ENCODE results near the gene TBC1D4. TPM values are rescaled to one million over a fixed set of nuclear protein-coding genes. Genes with fewer than 3 reads are reported as not detected.

Gene TBC1D4
- total RNA-seq, 1 donor from 2014 or later = 5.3 TPM

DNA sequence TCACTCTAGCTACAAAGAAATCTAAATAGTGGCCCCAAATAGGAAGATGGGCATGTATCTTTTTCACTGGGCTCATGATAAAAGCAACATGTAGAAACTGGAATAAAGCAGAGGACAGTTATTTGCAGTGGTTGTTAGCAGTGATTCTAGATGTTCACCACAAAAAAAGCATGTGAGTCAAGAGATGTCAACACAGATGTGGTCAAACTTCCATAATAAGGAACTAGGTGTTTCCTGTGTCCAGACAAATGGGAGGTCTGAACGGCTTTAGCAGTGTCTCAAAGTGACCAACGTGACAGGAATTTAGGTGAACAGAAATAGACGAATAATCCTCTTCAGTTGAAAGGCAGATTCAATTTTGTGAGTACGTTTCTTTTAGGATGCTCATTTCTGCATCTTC is 162.7 kb downstream of the TBC1D4 start:
- no peak overlapping the region for H3K27ac Mint-ChIP-seq (ENCODE audit: unreplicated experiment)
- H3K27me3 Mint-ChIP-seq (ENCODE audit: unreplicated experiment) = no peaks in the 10 kb centered on the region
- TF ChIP-seq, protein P1, sequence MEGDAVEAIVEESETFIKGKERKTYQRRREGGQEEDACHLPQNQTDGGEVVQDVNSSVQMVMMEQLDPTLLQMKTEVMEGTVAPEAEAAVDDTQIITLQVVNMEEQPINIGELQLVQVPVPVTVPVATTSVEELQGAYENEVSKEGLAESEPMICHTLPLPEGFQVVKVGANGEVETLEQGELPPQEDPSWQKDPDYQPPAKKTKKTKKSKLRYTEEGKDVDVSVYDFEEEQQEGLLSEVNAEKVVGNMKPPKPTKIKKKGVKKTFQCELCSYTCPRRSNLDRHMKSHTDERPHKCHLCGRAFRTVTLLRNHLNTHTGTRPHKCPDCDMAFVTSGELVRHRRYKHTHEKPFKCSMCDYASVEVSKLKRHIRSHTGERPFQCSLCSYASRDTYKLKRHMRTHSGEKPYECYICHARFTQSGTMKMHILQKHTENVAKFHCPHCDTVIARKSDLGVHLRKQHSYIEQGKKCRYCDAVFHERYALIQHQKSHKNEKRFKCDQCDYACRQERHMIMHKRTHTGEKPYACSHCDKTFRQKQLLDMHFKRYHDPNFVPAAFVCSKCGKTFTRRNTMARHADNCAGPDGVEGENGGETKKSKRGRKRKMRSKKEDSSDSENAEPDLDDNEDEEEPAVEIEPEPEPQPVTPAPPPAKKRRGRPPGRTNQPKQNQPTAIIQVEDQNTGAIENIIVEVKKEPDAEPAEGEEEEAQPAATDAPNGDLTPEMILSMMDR (IDR thresholded peaks at IDR 0.05) = no peak
- H3K4me3 Mint-ChIP-seq (ENCODE audit: unreplicated experiment) = no peak overlapping the region
- DNase-seq (ENCODE audit: extremely low spot score, unreplicated experiment) = no peak
- peaks cover 5% of the 10 kb centered on the region for H3K4me1 Mint-ChIP-seq (ENCODE audit: unreplicated experiment)
- H3K9me3 Mint-ChIP-seq (ENCODE audit: unreplicated experiment) = no peaks in the 10 kb centered on the region
- no peaks in the 10 kb centered on the region for H3K36me3 Mint-ChIP-seq (ENCODE audit: unreplicated experiment)

DNA sequence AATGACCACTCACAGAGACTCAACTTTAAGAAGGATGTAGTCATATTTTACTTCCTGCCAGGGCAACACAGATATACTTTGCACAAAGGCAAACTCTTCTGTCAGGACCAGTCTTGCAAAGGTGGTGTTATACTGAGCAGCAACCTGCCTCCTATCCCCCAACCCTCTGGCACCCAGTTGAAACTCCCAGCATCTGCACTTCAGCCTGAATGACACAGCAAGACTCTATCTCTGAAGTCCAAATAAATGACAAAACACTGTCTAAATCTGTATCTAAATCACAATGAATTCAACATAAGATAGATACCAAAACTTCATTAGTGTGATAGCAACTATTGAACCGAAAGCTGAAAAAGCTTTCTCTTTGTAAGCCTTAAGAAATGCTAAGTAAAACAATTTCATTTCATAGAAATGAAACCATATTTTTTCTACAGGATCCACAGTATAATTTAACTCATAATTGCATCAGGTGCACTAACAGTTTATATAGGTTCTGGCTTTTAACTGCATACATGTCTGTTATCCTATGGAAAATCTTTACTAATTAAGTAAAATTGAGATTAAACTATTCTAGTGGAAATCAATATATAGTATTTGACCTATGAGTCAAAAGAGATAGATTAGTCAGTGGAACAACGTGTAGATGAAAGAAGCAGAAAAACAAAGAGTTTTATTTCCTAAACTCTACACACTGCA is 163.7 kb downstream of the TBC1D4 start:
- Mint-ChIP-seq H3K27ac (ENCODE audit: unreplicated experiment) (no peak overlapping the region), H3K27me3 (ENCODE audit: unreplicated experiment) (no peaks in the 10 kb centered on the region)
- TF ChIP-seq, protein P1 (IDR thresholded peaks at IDR 0.05) = no peak

DNA sequence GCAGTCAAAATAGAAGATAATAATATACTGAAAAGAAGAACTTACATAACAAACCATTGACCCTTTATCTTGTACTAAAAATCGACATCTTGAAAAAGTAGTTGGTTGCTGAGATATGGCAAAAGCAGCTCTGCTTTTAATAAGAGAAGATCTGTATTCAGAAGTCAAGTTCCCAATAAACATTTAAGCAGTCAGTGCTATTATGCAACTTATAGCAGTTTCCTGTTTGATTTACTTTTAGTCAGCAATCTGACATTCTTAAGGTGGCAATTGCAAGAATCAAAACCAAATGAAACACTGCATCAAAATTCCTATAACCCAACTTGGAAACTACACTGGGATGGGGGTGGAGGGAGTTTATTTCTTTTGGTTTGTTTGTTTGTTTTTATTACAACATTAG is 165.5 kb downstream of the TBC1D4 start:
- TF ChIP-seq, protein P1 (IDR thresholded peaks at IDR 0.05) = no peak
- Mint-ChIP-seq H3K4me1 (ENCODE audit: unreplicated experiment) (peaks cover 5% of the 10 kb centered on the region), H3K27me3 (ENCODE audit: unreplicated experiment) (no peaks in the 10 kb centered on the region), H3K4me3 (ENCODE audit: unreplicated experiment) (no peak overlapping the region), H3K36me3 (ENCODE audit: unreplicated experiment) (no peaks in the 10 kb centered on the region), H3K27ac (ENCODE audit: unreplicated experiment) (no peak overlapping the region), H3K9me3 (ENCODE audit: unreplicated experiment) (no peaks in the 10 kb centered on the region)
- DNase-seq (ENCODE audit: extremely low spot score, unreplicated experiment) = no peak

More for the DNA sequence above, 163.7 kb downstream of the TBC1D4 start:
- Mint-ChIP-seq H3K4me1 (ENCODE audit: unreplicated experiment) (peaks cover 5% of the 10 kb centered on the region), H3K36me3 (ENCODE audit: unreplicated experiment) (no peaks in the 10 kb centered on the region), H3K4me3 (ENCODE audit: unreplicated experiment) (no peak overlapping the region), H3K9me3 (ENCODE audit: unreplicated experiment) (no peaks in the 10 kb centered on the region)
- no peak for DNase-seq (ENCODE audit: extremely low spot score, unreplicated experiment)

DNA sequence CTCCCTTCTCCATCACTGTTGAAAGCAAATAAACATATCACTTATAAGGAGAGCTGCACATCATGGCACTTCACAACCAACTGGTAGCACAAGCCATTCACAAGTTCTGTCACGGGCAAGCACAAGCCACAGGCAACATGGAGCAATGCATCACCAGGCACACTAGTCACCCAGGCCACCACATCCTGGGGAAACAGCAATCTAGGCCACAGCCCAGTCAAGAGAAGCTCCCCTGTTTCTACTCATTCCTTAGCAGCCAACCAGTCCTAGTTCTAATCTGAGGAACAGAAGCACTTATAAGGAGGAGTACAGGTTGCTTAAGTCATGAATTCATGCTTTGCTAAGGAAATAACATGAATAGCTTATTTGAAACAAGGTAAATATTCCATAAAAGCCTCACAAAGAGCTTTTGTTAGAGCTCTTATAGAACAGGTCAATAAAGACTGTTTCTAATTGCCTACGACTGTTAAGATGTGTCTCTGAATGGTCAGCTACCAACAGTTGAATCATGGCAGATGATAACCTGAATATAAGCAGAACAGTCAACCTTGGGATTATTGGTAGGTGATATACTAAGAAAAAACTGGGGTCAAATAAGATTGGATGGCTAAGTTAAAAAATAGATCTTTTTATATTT is 169.0 kb downstream of the TBC1D4 start:
- DNase-seq (ENCODE audit: extremely low spot score, unreplicated experiment) = no peak
- Mint-ChIP-seq H3K36me3 (ENCODE audit: unreplicated experiment) (peaks cover 2% of the 10 kb centered on the region), H3K27me3 (ENCODE audit: unreplicated experiment) (no peaks in the 10 kb centered on the region), H3K4me1 (ENCODE audit: unreplicated experiment) (peaks cover 3% of the 10 kb centered on the region), H3K27ac (ENCODE audit: unreplicated experiment) (no peak overlapping the region), H3K4me3 (ENCODE audit: unreplicated experiment) (no peak overlapping the region), H3K9me3 (ENCODE audit: unreplicated experiment) (no peaks in the 10 kb centered on the region)
- TF ChIP-seq, protein P1 (IDR thresholded peaks at IDR 0.05) = no peak

DNA sequence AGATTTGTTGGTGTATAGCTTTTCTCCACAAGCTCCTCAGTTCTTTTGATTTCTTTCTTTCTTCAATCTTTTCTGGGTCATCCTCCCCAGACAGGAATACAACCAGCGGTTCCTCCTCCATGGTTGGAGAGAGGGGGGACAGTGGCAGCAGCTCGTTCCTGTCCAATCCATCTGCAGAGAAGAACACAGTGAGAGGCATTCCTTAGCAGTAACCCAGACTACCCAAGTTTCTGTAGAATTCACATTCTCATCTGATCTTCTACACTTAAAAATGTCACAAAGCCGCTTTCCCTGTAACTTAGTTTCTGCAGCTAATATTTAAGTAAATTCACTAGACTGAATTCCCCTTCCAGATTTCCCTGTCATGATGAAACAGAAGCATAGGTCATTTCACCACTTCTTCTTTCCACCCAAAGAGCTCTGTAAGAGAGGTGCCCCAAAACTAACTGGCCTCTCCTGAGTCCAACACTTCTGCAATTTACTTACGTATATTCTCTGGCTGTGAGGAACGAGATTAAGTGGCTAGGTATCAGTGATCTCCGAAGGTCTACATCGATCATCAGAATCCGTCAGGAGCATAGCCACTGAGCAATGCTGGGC is 171.9 kb downstream of the TBC1D4 start:
- Mint-ChIP-seq H3K27ac (ENCODE audit: unreplicated experiment) (no peak overlapping the region), H3K36me3 (ENCODE audit: unreplicated experiment) (peaks cover 2% of the 10 kb centered on the region), H3K4me3 (ENCODE audit: unreplicated experiment) (no peak overlapping the region), H3K4me1 (ENCODE audit: unreplicated experiment) (no peaks in the 10 kb centered on the region), H3K27me3 (ENCODE audit: unreplicated experiment) (no peaks in the 10 kb centered on the region), H3K9me3 (ENCODE audit: unreplicated experiment) (no peaks in the 10 kb centered on the region)
- TF ChIP-seq, protein P1 (IDR thresholded peaks at IDR 0.05) = no peak
- no peak for DNase-seq (ENCODE audit: extremely low spot score, unreplicated experiment)

Data from osteocyte (in vitro differentiated cells).